HG02763 (cell line): ENCODE results near the gene WWOX.

Experiments used
- ATAC-seq: cut with Tn5 transposase; IDR thresholded peaks from one replicate; pipeline ENCODE4 v1.9.1; 2021; ENCODE audit warnings: mild to moderate bottlenecking, moderate library complexity; ENCODE audit not compliant: unreplicated experiment

Gene WWOX

DNA sequence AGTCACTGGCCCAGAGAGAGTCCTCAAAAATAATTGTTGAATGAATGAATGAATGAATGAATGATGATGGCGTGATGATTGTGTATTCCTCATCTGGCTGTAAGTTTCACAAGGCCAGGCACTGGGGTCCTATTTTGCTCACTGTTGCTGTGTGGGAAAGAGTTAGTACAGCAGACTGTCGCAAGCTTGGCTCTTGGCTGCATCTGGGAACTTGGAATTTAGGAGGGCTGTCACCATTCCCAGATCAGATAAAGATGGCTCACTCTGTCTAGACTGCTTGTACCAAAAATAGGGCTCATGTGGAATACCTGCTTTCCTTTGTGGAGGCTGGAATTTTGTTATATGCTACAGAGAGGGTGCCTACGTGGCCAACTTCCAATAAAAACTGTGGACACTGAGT lies 530.6 kb downstream of the WWOX start:
- no peak for ATAC-seq

GRCh38 chr16:78633551-78633950 lies 534.1 kb downstream of the WWOX start:
- ATAC-seq = no peak

DNA sequence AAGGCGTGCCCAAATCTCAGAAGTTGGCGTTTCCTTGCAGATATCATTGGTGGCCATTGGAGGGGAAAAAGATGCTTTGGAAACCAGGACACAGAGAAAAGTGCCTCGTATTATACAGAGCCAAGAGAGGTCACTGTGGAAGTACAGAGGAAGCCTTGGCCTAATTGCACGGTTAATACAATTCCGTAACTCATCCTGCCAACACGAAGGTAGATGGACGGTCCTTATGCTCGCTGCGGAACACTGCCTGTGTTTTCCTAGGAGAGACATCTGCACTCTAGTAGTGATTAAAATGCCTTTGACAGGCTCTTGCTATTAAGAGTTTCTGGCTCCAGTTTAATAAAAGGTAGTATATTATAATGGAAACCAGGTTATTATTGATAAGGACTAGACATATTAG lies 536.4 kb downstream of the WWOX start:
- ATAC-seq = no peak

- ATAC-seq = no peak
Measured at GRCh38 chr16:78638371-78638770, 538.9 kb downstream of the WWOX start.

DNA sequence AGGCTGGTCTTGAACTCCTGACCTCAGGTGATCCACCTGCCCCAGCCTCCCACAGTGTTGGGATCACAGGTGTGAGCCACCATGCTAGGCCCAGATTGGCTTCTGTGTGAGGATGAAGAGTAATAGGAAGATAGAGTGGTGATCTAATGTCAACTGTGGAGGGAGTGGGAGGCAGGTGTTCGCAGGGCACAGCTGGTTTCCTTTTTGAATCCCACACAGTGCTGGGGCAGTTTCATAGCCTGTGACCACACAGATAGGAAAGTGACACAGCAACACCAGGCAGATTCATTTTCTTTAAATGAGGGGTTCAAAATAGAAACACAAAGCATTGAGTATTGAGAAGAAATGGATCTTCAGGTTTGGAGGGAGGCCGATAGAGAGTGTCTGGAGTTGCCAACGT lies 540.3 kb downstream of the WWOX start:
- ATAC-seq = no peak

DNA sequence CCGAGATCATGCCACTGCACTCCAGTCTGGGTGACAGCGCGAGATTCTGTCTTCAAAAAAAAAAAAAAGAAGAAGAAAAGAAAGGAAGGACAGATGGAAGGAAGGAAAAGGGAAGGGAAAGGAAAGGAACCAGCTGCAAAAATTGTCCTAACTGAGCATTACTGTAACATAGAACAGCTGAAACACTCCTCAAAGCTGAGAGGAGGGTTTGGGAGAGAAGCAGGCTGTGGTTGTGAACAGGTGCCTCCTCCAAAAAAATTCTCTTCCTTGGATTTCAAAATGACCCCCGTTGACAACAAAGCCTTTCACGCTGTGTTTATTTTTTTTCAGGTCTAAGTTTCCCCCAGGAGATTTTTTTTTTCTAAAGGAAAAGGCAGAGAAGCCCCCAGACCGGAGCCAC lies 541.4 kb downstream of the WWOX start:
- no peak for ATAC-seq

- no peak for ATAC-seq
Measured at GRCh38 chr16:78641433-78641832, 542.0 kb downstream of the WWOX start.

DNA sequence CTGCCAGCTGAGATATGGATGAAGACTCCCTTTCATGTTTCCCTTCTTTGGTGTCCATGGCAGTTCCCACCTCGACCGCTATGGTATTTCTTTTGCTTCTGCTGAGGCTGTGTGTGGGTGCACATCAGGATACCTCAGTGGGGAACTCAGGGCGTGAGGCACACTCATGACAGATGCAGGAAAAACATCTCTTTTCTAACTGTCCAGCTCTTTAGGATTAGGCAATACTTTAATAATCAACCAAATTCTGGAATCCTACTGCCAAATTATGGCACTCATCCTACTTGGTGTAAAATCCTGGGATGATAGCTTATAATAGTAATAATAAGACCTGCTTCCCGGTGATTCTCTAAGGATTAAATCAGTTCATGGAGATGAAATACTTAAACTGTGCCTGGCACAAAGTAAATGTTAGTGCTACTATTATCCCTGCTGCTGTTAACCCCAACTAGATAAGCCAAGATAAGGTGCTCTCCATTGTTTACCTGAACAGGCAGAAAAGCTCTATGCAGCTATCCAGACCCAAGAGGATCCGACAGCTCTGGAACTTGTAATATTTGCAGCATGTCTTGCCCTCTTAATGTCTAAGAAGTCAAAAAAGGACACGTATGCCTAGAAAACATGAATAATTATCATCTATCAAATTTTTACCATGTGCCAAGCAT lies 543.3 kb downstream of the WWOX start:
- ATAC-seq = no peak

DNA sequence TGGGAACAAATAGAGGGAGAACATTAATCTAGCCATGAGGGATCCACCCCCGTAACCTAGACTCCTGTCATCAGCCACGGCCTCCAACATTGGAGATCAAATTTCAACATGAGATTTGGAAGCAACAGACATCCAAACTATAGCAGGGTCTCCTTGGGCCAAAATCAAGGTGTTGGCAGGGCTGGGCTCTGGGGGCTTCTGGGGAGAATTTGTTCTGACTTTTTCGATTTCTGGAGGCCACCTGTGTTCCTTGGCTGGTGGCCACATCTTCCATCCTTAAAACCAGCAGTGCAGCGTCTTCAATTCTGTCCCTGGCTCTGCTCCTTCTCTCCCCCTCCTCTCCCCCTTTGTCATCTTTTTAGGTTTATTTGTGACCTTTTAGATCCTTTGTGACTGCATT lies 546.2 kb downstream of the WWOX start:
- ATAC-seq = no peak

DNA sequence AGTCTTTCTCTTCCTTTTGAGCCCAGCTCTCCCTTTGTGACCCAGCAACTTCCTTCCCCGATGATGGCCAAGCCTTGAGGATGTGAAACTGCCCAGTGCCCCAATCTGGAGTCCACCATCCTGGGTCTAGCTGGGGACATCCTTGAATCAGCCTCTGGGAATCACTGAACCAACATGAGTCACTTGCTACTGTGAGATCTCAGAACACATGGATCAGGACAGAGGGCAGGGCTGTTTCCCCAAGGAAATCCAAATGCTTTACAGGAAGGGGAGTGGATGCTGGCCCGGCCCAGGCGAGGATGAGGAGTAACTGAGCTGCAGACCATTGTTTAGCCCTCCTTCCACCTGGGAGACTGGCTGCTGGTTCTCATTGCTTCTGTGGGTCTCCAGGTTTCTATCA lies 547.6 kb downstream of the WWOX start:
- ATAC-seq = no peak

DNA sequence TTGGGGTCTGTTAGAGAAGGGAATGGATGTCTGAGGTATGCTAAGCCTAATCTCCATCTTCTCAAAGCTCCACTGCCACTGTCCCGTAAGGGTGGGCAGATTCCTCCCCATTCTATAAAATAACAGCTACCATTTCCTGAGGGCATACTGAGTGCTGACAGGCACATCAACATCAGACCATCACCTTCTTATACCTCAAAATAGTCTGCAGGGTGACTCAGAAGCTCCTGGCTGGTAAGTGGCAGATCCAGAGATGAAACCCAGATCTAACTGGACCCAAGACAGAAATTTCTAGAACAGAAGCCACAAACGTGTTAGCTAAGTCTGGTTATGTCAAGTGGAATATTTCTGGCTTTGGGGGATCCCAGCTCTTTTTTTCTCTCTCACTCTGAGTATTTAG lies 548.0 kb downstream of the WWOX start:
- ATAC-seq = no peak

DNA sequence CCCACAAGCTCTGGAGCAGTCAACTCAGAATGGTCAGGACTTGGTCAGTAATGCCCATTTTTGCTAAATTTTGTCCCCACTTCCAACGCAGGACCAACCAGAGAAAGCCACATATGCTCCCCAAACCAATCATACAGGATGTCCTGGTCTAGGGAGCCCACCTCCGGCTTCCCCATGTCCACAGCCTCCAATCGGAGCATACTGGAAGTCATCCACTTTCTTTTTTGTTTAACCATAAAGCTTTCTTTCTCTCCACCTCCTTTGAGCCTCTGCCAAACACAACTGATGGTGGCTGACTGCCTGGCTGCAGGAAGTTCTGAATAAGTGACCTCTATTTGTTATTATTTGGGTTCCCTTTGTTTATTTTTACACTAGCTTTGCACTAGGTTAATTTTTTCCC lies 549.1 kb downstream of the WWOX start:
- no peak for ATAC-seq

DNA sequence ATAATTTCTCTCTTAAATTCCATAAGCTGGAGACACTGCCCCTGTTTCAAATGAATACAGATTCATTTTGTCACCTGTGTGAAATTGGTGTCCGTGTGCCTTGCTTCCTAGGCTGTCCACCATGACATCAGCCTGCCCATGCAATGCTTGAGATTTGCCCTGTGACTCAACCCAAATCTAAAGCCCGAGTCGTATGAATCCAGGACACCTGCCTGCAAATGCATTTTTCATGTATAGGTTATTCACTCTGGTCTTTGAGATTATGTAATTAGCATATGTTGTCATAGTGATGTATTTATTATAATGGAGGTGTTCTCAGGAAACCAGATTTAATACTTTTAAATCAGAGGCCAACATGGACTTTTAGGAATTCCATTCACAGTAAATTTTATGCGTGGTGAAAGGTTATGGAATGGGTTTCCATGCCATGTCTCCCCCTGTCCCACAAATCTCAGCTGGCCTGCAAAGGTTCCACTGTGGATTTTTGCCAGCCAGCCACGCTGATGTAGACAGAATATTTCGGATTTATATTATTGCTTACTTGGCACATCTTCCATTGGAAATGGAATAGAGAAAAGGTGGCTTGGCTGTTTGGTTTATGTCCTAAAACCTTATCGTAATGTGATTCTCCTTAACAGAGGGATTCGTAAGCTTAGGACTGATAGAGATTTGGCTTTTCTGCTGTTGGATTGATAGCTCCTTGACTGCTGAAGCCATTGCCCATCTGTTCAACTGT lies 551.1 kb downstream of the WWOX start:
- no peak for ATAC-seq

DNA sequence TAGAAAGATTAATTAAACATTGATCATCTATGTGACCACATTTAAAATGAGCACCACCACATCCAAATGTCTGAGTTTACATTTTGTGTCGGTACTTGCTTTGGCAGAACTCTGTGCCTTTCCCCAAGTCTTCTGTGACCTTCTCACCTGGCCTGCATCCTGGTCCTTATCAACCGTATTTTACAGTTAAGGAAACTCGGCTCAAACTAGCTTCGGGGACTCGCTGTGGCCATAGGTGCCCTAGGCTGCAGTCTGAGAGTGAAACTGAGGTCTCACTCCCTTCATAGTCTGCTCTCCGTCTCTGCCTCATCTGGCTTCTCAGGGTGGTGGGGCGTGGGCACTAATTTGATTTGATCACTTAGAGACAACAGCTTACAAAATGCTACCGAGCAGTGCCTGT lies 555.5 kb downstream of the WWOX start:
- no peak for ATAC-seq

- ATAC-seq = no peak
Measured at GRCh38 chr16:78655331-78656113, 556.1 kb downstream of the WWOX start.

GRCh38 chr16:78656887-78657286 lies 557.4 kb downstream of the WWOX start:
- ATAC-seq = no peak

GRCh38 chr16:78659216-78659615 lies 559.8 kb downstream of the WWOX start:
- ATAC-seq = no peak

DNA sequence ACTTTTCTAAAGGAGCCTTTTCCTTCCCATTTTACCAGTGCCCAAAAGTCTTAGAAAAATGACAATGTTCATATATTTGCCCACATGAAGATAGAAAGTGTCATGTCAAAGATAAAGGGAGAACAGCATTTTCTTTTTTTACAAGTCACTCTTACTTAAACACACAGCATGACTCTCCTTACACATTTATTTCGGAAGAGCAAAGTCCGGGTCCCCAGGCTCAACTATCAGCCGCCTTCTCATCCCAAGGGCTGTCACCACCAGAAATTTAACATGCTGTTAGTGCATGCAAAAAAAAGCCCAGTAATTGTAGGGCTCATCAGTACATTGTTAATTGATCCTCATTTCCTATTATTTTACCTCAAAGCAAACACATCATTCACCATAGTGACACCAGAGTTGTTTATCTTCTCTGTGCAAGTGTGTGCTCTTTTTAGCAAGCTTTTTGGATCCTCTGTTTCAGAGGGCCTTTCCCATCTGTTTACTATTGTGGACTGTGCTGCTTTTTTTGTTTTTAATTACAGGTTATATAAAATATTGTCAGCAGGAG lies 560.3 kb downstream of the WWOX start:
- no peak for ATAC-seq

- no peak for ATAC-seq
Measured at GRCh38 chr16:78660795-78661194, 561.3 kb downstream of the WWOX start.

DNA sequence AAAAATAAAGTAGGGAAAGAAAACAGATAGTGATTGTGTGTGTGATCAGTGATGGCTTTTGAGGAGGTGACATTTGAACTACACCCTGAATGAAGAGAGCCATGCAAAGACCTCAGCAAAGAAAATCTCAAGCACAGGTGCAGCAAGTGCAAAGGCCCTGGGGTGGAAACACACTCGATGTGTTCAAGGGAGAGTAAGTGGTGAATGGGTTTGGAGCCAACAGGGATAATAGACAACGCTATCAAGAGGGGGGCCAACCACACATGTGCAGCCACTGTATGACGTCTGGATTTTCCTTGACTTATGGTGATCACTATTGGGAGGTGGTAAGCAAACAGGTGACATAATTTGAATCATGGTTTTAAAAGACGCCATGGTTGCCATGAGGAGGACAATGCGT lies 564.2 kb downstream of the WWOX start:
- ATAC-seq = no peak
